GM13977 (cell line): Measurements from ENCODE around the gene MYH6.
A peak's percentile ranks its signal among the peaks of the same experiment; 100 is the strongest.

ENCODE experiments used
- DNase-seq: peaks from one replicate; pipeline ENCODE4 v3.0.0; 2012; ENCODE audit warnings: low spot score
- in situ Hi-C: fragments of 300-500 bp; cut with MboI; formaldehyde crosslinking; loops from one replicate; pipeline ENCODE4 v1.12.0; 2022; ENCODE audit warnings: low sequenced_read_pairs, low pct_unique_long_range_greater_than_20kb, mixed read lengths, inconsistent platforms; ENCODE audit not compliant: unreplicated experiment
- TF ChIP-seq, protein P1 (sequence below): IDR thresholded peaks from 2 replicates; pipeline ENCODE4 v1.5.1; 2012; ENCODE audit warnings: mild to moderate bottlenecking, control low read depth; ENCODE audit not compliant: insufficient read depth; ENCODE audit errors: extremely low read depth, missing control alignments

MYH6 gene

GRCh38 chr14:23357261-23357660 lies 50.8 kb downstream of the MYH6 start:
- no peak for DNase-seq
- in situ Hi-C loops = no loop called here
- TF ChIP-seq, protein P1, sequence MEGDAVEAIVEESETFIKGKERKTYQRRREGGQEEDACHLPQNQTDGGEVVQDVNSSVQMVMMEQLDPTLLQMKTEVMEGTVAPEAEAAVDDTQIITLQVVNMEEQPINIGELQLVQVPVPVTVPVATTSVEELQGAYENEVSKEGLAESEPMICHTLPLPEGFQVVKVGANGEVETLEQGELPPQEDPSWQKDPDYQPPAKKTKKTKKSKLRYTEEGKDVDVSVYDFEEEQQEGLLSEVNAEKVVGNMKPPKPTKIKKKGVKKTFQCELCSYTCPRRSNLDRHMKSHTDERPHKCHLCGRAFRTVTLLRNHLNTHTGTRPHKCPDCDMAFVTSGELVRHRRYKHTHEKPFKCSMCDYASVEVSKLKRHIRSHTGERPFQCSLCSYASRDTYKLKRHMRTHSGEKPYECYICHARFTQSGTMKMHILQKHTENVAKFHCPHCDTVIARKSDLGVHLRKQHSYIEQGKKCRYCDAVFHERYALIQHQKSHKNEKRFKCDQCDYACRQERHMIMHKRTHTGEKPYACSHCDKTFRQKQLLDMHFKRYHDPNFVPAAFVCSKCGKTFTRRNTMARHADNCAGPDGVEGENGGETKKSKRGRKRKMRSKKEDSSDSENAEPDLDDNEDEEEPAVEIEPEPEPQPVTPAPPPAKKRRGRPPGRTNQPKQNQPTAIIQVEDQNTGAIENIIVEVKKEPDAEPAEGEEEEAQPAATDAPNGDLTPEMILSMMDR = no peak

- TF ChIP-seq, protein P1 = no peak
- in situ Hi-C loops = no loop called here
- no peak for DNase-seq
These were observed 51.4 kb downstream of the MYH6 start for GRCh38 chr14:23356662-23357061.

DNA sequence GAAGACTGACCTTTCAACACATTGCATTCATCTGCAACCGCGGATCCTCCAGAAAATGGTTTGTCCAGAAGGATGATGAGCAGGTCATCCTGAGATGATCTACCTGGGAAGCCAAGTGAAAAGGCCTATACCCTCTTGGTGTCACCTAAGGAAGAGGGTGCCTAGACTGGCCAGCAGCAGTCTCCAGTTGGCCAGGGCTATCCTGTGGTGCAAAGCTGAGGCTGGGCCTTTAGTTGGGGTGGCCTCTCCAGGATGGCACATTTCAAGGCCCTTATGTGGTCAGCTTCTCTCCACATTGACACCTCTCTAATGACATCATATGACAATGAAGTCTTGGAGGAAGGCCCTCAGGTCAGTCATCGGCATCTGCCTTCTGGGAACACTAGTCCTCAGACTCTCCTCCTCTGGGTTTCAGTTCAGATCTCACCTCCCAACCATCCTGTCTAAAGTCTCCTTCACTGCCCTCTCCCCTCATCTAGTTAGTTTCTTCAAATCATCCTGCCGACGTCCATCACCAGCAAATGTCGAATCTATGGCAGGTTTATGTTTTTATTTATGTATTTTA lies 52.1 kb downstream of the MYH6 start:
- TF ChIP-seq, protein P1 = no peak
- no peak for DNase-seq
- in situ Hi-C loops = no loop called here

GRCh38 chr14:23354990-23355389 lies 53.1 kb downstream of the MYH6 start:
- TF ChIP-seq, protein P1 = no peak
- in situ Hi-C loops = no loop called here
- no peak for DNase-seq

DNA sequence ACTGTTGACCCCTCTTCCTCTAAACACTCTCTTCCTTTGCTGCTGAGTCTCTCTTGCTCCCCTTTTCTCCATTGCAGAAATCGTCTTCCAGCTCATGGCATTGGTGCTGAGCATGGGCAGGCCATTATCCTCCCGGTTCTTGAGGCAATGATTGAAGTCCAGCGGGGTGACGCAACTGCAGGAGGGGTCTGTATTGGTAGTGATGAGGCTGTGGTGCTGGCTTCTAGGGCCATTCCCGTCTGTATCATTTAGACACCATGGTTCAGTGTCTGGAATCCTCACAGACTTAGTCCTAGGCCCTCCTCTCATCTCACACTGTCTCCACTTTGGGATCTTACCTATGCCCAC lies 54.7 kb downstream of the MYH6 start:
- in situ Hi-C loops = no loop called here
- TF ChIP-seq, protein P1 = no peak
- no peak for DNase-seq

DNA sequence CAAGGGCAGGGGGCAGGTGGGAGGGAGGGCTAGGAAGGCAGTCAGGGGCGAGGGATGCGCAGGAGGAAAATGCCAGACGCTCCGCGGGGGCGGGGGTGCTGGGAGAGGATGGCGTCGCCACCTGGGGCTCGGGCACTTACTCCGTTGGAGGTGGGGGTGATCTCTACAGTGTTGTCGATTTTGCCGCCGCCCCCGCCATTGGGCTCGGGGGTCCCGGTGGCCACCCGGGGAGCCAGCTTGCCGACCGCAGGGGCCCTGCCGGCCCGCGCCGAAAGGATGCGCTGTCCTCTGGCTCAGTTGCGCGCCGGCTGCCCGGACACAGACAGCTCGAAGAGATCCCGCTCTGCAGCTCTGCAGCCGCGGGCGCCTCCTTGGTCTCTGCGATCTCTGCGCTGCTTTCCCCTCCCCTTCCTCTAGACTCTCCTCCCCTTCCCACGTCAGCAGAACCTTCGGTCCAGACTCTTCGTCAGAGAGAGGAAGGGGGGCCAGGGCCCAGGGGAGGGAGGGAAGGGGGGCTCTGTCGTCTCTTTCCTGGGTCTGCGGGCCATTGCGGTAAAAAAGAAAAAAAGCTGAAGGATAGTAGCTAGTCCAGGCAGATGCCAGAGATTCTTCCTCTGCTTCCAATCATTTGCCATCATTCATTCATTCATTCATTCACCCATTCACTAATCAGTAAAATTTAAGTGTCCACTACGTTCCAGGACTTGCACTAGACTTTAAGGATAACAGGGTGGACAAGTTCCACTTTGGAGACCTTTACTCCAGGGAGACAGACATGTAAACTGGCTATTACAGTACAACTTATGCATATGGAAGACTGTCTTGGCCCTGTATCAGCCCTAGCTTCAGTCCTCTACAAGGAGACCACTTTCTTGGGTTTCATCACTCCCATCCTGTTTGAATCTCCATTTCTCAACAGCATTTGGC lies 55.3 kb downstream of the MYH6 start, which contains the start of gene SLC22A17:
Gene SLC22A17 (minus strand): TSS at position 382 of the 927 bp plus-strand sequence.
- TF ChIP-seq, protein P1 = no peak
- peak; percentile 73 for DNase-seq
- in situ Hi-C loops = no loop called here
